Stomach (tissue), 4 donors: ENCODE results near the gene PLEKHH3.

ENCODE experiments used
- POLR2A ChIP-seq, 4 donors: fragments of 450-650 bp; IDR thresholded peaks; one replicate each; pipeline ENCODE4 v1.6.1; 2016; ENCODE audit warnings: antibody characterized with exemption in 4 of 4, control low read depth in 2 of 4, mild to moderate bottlenecking in 1 of 4, moderate library complexity in 1 of 4
- POLR2AphosphoS5 ChIP-seq, 3 donors: sonication (generic); formaldehyde crosslinking; IDR thresholded peaks; one replicate each; pipeline ENCODE4 v1.6.1; 2016; ENCODE audit warnings: antibody characterized with exemption in 3 of 3
- TF ChIP-seq, protein P1 (sequence below), 7 experiments: fragments of 450-650 bp in 4 of 7; fragments of 200-600 bp in 3 of 7; sonication (generic) in 3 of 7; IDR thresholded peaks; one replicate each; pipeline ENCODE4 v1.5.1; 2016 to 2019; ENCODE audit warnings: antibody characterized with exemption in 7 of 7, control low read depth in 2 of 7, mild to moderate bottlenecking in 1 of 7

DNA sequence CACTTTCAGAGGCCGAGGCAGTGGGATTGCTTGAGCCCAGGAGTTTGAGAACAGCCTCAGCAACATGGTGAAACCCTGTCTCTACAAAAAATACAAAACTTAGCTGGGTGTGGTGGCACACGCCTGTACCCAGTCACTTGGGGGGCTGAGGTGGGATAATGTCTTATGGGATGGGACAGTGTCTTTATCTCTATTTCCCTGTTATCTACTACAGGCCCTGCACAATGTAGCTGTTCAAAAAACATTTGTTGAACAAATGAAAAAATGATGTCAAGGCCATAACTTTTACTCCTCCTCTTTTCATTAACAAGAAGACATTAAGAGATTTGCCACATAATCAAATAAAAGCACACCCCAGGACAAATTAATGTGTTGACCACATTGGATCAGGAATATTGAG lies 53.5 kb downstream of the PLEKHH3 start:
- no peak for TF ChIP-seq POLR2A (IDR thresholded peaks at IDR 0.05)
- TF ChIP-seq, protein P1, sequence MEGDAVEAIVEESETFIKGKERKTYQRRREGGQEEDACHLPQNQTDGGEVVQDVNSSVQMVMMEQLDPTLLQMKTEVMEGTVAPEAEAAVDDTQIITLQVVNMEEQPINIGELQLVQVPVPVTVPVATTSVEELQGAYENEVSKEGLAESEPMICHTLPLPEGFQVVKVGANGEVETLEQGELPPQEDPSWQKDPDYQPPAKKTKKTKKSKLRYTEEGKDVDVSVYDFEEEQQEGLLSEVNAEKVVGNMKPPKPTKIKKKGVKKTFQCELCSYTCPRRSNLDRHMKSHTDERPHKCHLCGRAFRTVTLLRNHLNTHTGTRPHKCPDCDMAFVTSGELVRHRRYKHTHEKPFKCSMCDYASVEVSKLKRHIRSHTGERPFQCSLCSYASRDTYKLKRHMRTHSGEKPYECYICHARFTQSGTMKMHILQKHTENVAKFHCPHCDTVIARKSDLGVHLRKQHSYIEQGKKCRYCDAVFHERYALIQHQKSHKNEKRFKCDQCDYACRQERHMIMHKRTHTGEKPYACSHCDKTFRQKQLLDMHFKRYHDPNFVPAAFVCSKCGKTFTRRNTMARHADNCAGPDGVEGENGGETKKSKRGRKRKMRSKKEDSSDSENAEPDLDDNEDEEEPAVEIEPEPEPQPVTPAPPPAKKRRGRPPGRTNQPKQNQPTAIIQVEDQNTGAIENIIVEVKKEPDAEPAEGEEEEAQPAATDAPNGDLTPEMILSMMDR (IDR thresholded peaks at IDR 0.05): no peak
- no peak for TF ChIP-seq POLR2AphosphoS5 (IDR thresholded peaks at IDR 0.05)
